ENCODE data around the gene RRP1.

The RRP1 gene

GRCh38 chr21:43846430-43846829 is 57.1 kb downstream of the RRP1 start:
- DNase-seq, result no peak

- no peak for DNase-seq
Observed at GRCh38 chr21:43847301-43847700, 57.9 kb downstream of the RRP1 start.

- no peak for DNase-seq
Observed at GRCh38 chr21:43848771-43849170, 59.4 kb downstream of the RRP1 start.

- DNase-seq, result no peak
Observed at GRCh38 chr21:43849532-43850299, 60.3 kb downstream of the RRP1 start.

- DNase-seq, result no peak
Observed at GRCh38 chr21:43850728-43851295, 61.4 kb downstream of the RRP1 start.

GRCh38 chr21:43851593-43851992 is 62.2 kb downstream of the RRP1 start:
- no peak for DNase-seq

GRCh38 chr21:43853851-43854772 is 64.7 kb downstream of the RRP1 start:
- no peak for DNase-seq
